ENCODE results near the gene STOX1. TPM values are rescaled to one million over a fixed set of nuclear protein-coding genes. Genes with fewer than 3 reads are reported as not detected.
"Not testable (repeated sequence)": the region's sequence is repeated elsewhere in the genome, so short reads cannot be mapped to it uniquely, and the experiment has no call there.

Gene STOX1
- total and polyA plus RNA-seq, 3 donors from 2014 or later = 3.2 to 4.6 (median 3.8) TPM

DNA sequence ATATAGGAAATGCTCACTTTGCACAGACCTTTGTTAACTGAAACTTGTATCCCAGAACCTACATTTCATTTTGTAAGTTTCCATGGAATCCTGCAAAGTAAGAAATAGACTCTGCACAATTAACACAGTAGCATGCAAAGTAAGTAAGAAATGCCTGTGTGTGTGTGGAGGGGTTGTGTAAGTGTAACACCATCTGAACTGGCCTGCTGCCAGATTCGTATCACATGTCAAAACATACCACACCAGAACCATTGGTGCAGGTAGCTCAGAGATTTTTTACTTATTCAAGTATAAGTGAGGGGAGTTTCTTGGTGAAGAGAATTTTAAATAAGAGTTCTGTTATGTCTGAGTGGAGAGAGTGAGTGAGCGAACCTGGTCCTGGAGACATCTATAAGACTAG lies 110.8 kb downstream of the STOX1 start:
- Histone ChIP-seq H3K36me3 (ENCODE audit: low read depth, missing control alignments) (no peaks in the 10 kb centered on the region), H3K27me3 (no peaks in the 10 kb centered on the region), H3K27ac (no peak overlapping the region), H3K9me3 (no peaks in the 10 kb centered on the region), H3K4me1 (no peaks in the 10 kb centered on the region), H3K4me3 (no peak overlapping the region)
- intact Hi-C loops (cut with DNase I; ENCODE audit: low total_unique reads) = no loop called here
- WGBS, 2 donors = 65 to 68% methylated on average over 2 of the region's 2 CpGs
- DNase-seq = no peak
- no peak for TF ChIP-seq POLR2A (IDR thresholded peaks at IDR 0.05)
- TF ChIP-seq, protein P1, sequence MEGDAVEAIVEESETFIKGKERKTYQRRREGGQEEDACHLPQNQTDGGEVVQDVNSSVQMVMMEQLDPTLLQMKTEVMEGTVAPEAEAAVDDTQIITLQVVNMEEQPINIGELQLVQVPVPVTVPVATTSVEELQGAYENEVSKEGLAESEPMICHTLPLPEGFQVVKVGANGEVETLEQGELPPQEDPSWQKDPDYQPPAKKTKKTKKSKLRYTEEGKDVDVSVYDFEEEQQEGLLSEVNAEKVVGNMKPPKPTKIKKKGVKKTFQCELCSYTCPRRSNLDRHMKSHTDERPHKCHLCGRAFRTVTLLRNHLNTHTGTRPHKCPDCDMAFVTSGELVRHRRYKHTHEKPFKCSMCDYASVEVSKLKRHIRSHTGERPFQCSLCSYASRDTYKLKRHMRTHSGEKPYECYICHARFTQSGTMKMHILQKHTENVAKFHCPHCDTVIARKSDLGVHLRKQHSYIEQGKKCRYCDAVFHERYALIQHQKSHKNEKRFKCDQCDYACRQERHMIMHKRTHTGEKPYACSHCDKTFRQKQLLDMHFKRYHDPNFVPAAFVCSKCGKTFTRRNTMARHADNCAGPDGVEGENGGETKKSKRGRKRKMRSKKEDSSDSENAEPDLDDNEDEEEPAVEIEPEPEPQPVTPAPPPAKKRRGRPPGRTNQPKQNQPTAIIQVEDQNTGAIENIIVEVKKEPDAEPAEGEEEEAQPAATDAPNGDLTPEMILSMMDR (IDR thresholded peaks at IDR 0.05) = no peak

DNA sequence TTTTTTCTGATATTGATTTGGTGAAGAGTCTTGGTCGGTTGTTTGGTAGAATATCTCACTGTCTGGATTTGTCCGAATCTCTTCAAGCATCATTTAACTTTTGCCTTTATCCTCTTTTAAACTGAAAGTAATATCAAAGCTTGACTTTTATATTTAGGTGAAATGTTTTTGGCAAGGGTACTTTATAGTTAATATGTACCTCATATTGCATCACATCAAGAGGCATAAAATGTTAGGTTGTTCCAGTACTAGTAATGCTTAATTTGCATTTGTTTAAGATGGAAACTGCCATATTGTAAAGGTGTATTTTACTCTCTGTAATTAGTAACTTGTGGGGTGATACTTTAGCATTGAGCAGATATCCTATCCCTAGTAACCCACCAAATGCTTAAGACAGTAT lies 111.6 kb downstream of the STOX1 start:
- 91 to 93% methylated on average over 2 of the region's 2 CpGs for WGBS, 2 donors
- Histone ChIP-seq H3K4me1 (no peaks in the 10 kb centered on the region), H3K27me3 (no peaks in the 10 kb centered on the region), H3K36me3 (ENCODE audit: low read depth, missing control alignments) (no peaks in the 10 kb centered on the region), H3K4me3 (no peak overlapping the region), H3K27ac (no peak overlapping the region), H3K9me3 (no peaks in the 10 kb centered on the region)
- TF ChIP-seq, protein P1 (IDR thresholded peaks at IDR 0.05) = no peak
- no peak for TF ChIP-seq POLR2A (IDR thresholded peaks at IDR 0.05)
- intact Hi-C loops (cut with DNase I; ENCODE audit: low total_unique reads) = no loop called here
- no peak for DNase-seq

DNA sequence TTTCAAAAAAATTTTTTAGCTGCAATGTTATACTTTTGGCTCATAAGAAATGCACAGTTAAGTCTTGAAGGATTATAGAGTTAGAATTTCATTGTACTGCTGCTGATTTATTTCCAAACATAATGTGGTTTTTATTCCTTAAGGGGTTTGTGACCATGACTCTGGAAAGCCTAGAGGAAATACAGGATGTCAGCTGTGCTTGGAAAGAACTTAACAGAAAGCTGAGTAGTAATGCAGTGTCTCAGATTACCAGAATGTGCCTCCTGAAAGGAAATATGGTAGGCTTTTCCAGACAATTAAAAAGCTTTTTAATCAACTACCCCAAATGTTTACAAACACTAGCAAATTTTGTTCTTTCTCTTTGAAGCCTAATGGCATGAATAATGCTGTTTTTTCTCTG lies 113.6 kb downstream of the STOX1 start:
- H3K4me1 ChIP-seq; DNase-seq; H3K36me3 ChIP-seq (ENCODE audit: low read depth, missing control alignments); H3K4me3 ChIP-seq; H3K9me3 ChIP-seq; intact Hi-C loops (cut with DNase I; ENCODE audit: low total_unique reads); H3K27ac ChIP-seq; H3K27me3 ChIP-seq: not testable (repeated sequence)

Small RNAs within 50 kb of the gene (small RNA-seq; reads per million reads assigned to genes)
- 0 reads per million in 2 donors for gene RNU6-571P
- 0 reads per million in 2 donors for gene RNU6-697P

Other genes starting within 250 kb of the STOX1 start
- gene CCAR1, start 106.3 kb upstream of the STOX1 start, total RNA-seq = 10 to 100 TPM; 87.4 to 98.6 TPM
- 16.2 TPM for gene CCAR1, start 106.3 kb upstream of the STOX1 start, polyA plus RNA-seq (ENCODE audit: insufficient read depth, low read depth, low replicate concordance)
- gene DDX50, start 73.8 kb downstream of the STOX1 start, total RNA-seq = 10 to 100 TPM; 45.3 to 51.1 TPM
- gene DDX50, start 73.8 kb downstream of the STOX1 start, polyA plus RNA-seq (ENCODE audit: insufficient read depth, low read depth, low replicate concordance) = 43.5 TPM
- 10 to 100 TPM; 47.9 to 51.3 TPM for gene DDX21, start 128.6 kb downstream of the STOX1 start, total RNA-seq
- 38.3 TPM for gene DDX21, start 128.6 kb downstream of the STOX1 start, polyA plus RNA-seq (ENCODE audit: insufficient read depth, low read depth, low replicate concordance)
- 10 to 100 TPM; 48.3 to 58.2 TPM for gene KIFBP, start 161.3 kb downstream of the STOX1 start, total RNA-seq
- gene KIFBP, start 161.3 kb downstream of the STOX1 start, polyA plus RNA-seq (ENCODE audit: insufficient read depth, low read depth, low replicate concordance) = 38.9 TPM

Data from testis (tissue), 3 donors.